Loucy (cell line): ENCODE data around the gene BROX.

Source experiments
- H2AFZ ChIP-seq: fragments of 200-600 bp; sonication (generic); 2 replicates; pipeline ENCODE4 v1.6.0; 2016; ENCODE audit warnings: antibody characterized with exemption, mild to moderate bottlenecking, low read length, moderate library complexity
- H3F3A ChIP-seq: fragments of 200-600 bp; 2 replicates; pipeline ENCODE4 v1.6.0; 2016; ENCODE audit warnings: antibody characterized with exemption, low read depth, mild to moderate bottlenecking
- H3K27me3 ChIP-seq: fragments of 200-600 bp; sonication (generic); 2 replicates; pipeline ENCODE4 v1.6.1; 2014; ENCODE audit warnings: low read length, mild to moderate bottlenecking; ENCODE audit not compliant: insufficient read depth, poor library complexity, severe bottlenecking
- H3K36me3 ChIP-seq: fragments of 200-600 bp; sonication (generic); 2 replicates; pipeline ENCODE4 v1.6.1; 2016; ENCODE audit warnings: low read length; ENCODE audit not compliant: insufficient read depth
- H3K4me1 ChIP-seq: fragments of 200-600 bp; sonication (generic); 2 replicates; pipeline ENCODE4 v1.5.1; 2014; ENCODE audit warnings: low read length, mild to moderate bottlenecking; ENCODE audit not compliant: insufficient read depth, poor library complexity, severe bottlenecking
- H3K4me2 ChIP-seq: fragments of 200-600 bp; sonication (generic); 2 replicates; pipeline ENCODE4 v1.6.0; 2014; ENCODE audit warnings: antibody characterized with exemption, low read length, low read depth, mild to moderate bottlenecking; ENCODE audit not compliant: poor library complexity, severe bottlenecking
- H3K4me3 ChIP-seq: fragments of 200-600 bp; sonication (generic); 2 replicates; pipeline ENCODE4 v1.5.1; 2014; ENCODE audit warnings: low read length, mild to moderate bottlenecking, mixed read lengths; ENCODE audit not compliant: poor library complexity, severe bottlenecking
- H3K79me2 ChIP-seq: fragments of 200-600 bp; sonication (generic); 2 replicates; pipeline ENCODE4 v1.6.1; 2014; ENCODE audit warnings: low read length; ENCODE audit not compliant: insufficient read depth
- H3K9ac ChIP-seq: fragments of 200-600 bp; sonication (generic); 2 replicates; pipeline ENCODE4 v1.6.0; 2014; ENCODE audit warnings: mild to moderate bottlenecking, low read depth, low read length, moderate library complexity; ENCODE audit not compliant: poor library complexity, severe bottlenecking
- H3K9me2 ChIP-seq: fragments of 200-600 bp; sonication (generic); replicated peaks from 2 replicates; pipeline ENCODE4 v1.6.1; 2016; ENCODE audit warnings: low read depth, low read length, mixed read lengths
- H3K9me3 ChIP-seq: fragments of 200-600 bp; sonication (generic); 2 replicates; pipeline ENCODE4 v1.6.1; 2014; ENCODE audit warnings: mild to moderate bottlenecking, antibody characterized with exemption, low read length, low read depth; ENCODE audit not compliant: insufficient read depth
- H4K20me1 ChIP-seq: fragments of 200-600 bp; sonication (generic); 2 replicates; pipeline ENCODE4 v1.6.0; 2014; ENCODE audit warnings: antibody characterized with exemption, low read length, mild to moderate bottlenecking; ENCODE audit not compliant: insufficient read depth, poor library complexity, severe bottlenecking
- CTCF ChIP-seq: fragments of 200-600 bp; sonication (generic); conservative IDR thresholded peaks from 2 replicates; pipeline ENCODE4 v1.5.1; 2014; ENCODE audit warnings: mild to moderate bottlenecking, antibody characterized with exemption, low read length
- EZH2phosphoT487 ChIP-seq: fragments of 200-600 bp; IDR thresholded peaks from 2 replicates; pipeline ENCODE4 v1.6.1; 2018; ENCODE audit warnings: antibody characterized with exemption, mild to moderate bottlenecking, moderate library complexity, borderline replicate concordance

BROX gene

DNA sequence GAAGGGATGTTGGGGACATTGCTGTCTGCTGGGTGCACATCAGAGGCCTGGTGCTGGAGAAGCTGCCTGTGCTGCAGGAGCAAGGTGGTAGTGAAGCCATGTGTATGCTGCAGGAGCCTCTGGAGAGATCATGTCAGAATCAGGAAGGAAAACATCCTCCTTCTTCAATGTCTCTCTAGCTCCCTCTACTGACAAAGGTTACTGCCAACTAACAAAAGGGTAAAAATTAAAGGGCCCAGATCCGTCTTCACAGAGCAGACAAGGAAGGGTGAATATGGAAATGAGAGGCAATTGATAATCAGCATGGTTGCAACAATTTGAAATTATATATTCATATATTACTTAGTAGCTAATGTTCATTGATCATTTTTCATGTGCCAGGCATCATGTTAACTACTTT is 56.8 kb downstream of the BROX start:
- H3F3A ChIP-seq: no peaks in the 10 kb centered on the region
- H3K4me1 ChIP-seq: no peaks in the 10 kb centered on the region
- peaks cover 13% of the 10 kb centered on the region for H3K9me3 ChIP-seq
- no peaks in the 10 kb centered on the region for H3K79me2 ChIP-seq
- H3K4me2 ChIP-seq: no peak overlapping the region
- no peak overlapping the region for H3K4me3 ChIP-seq
- H3K27me3 ChIP-seq: no peaks in the 10 kb centered on the region
- no peaks in the 10 kb centered on the region for H3K36me3 ChIP-seq
- H3K9ac ChIP-seq: no peak overlapping the region
- TF ChIP-seq CTCF (peak; percentile 43), EZH2phosphoT487 (no peak)
- H3K9me2 ChIP-seq: no peaks in the 10 kb centered on the region
- no peaks in the 10 kb centered on the region for H4K20me1 ChIP-seq
- H2AFZ ChIP-seq: no peak overlapping the region

DNA sequence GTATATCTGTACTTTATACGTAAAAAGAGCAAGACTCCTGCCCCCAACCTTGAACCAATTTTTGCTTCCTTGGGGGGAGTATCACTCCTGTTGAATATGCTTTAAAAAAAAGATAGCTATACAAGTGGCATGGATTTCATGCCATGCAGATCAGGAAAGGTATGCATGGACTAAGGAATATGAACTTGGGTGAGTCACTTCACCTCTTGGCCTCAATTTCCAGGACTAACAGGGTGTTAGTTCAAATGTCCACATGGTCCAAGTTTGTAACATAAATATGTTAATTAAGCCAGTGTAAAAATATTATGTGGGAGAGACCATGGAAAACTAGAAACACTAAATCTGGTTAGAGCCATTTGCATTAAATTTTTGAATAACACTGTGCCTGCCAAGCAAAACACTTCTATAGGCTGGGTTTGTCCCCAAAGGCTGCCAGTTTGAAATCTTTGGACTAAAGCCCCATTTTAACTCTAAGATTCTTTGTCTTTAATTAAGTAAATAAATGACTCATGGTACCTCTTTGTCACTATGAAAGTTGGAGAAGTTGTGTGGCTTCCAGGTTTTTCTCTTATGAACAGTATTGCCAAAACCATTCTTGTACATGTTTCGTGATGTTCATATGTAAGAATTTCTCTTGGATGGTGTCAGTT is 57.7 kb downstream of the BROX start:
- H2AFZ ChIP-seq: no peak overlapping the region
- TF ChIP-seq EZH2phosphoT487 (no peak), CTCF (no peak)
- H3K4me1 ChIP-seq: no peaks in the 10 kb centered on the region
- H4K20me1 ChIP-seq: no peaks in the 10 kb centered on the region
- H3K36me3 ChIP-seq: no peaks in the 10 kb centered on the region
- no peak overlapping the region for H3K9ac ChIP-seq
- no peaks in the 10 kb centered on the region for H3F3A ChIP-seq
- no peak overlapping the region for H3K4me2 ChIP-seq
- H3K9me3 ChIP-seq: peaks cover 13% of the 10 kb centered on the region
- H3K9me2 ChIP-seq: no peaks in the 10 kb centered on the region
- H3K27me3 ChIP-seq: no peaks in the 10 kb centered on the region
- H3K4me3 ChIP-seq: no peak overlapping the region
- no peaks in the 10 kb centered on the region for H3K79me2 ChIP-seq

DNA sequence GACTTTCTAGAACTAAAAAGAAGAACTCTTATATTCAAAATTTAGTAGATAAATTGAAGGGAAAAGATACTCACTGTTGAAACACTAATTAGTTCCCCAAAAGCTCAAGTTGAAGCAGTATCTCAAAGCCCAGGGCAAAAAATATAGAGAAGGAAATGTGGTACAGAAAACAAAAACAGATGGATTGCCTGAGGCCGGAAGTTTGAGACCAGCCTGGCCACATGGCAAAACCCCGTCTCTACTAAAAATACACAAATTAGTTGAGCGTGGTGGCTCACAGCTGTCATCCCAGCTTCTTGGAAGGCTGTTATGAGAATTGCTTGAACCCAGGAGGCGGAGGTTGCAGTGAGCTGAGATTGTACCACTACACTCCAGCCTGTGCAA is 60.6 kb downstream of the BROX start:
- Histone ChIP-seq H3K4me2 (peak overlapping the region; percentile 60), H4K20me1 (no peaks in the 10 kb centered on the region), H3K27me3 (no peaks in the 10 kb centered on the region), H2AFZ (peak overlapping the region; percentile 51), H3K9ac (peak overlapping the region; percentile 34), H3K36me3 (no peaks in the 10 kb centered on the region), H3K4me1 (no peaks in the 10 kb centered on the region), H3K9me3 (peaks cover 13% of the 10 kb centered on the region), H3K4me3 (peak overlapping the region; percentile 57), H3K79me2 (no peaks in the 10 kb centered on the region), H3K9me2 (no peaks in the 10 kb centered on the region), H3F3A (no peaks in the 10 kb centered on the region)
- TF ChIP-seq EZH2phosphoT487 (no peak), CTCF (no peak)
